MM.1S (cell line): Measurements from ENCODE around the gene MEGF9.

Experiments
- DNase-seq: peaks from one replicate; pipeline ENCODE4 v3.0.0-alpha.2; 2015
- H2AFZ ChIP-seq: fragments of 300-600 bp; sonication (generic); 2 replicates; pipeline ENCODE4 v1.6.0; 2016; ENCODE audit warnings: antibody characterized with exemption, low read length
- H3F3A ChIP-seq: fragments of 300-600 bp; sonication (generic); 2 replicates; pipeline ENCODE4 v1.6.1; 2016; ENCODE audit warnings: mild to moderate bottlenecking, antibody characterized with exemption, low read length, moderate library complexity, mixed read lengths; ENCODE audit not compliant: insufficient read depth
- H3K27ac ChIP-seq: fragments of 300-600 bp; sonication (generic); 2 replicates; pipeline ENCODE4 v1.5.1; 2016; ENCODE audit warnings: mild to moderate bottlenecking, low read length
- H3K27me3 ChIP-seq: fragments of 300-600 bp; sonication (generic); replicated peaks from 2 replicates; pipeline ENCODE4 v1.6.0; 2016; ENCODE audit warnings: low read length; ENCODE audit not compliant: insufficient read depth
- H3K36me3 ChIP-seq: fragments of 300-600 bp; sonication (generic); replicated peaks from 2 replicates; pipeline ENCODE4 v1.6.1; 2016; ENCODE audit warnings: mild to moderate bottlenecking, low read length, mixed read lengths; ENCODE audit not compliant: insufficient read depth
- H3K4me1 ChIP-seq: fragments of 300-600 bp; sonication (generic); 2 replicates; pipeline ENCODE4 v1.6.1; 2016; ENCODE audit warnings: low read length, mixed read lengths
- H3K4me2 ChIP-seq: fragments of 300-600 bp; sonication (generic); 2 replicates; pipeline ENCODE4 v1.6.0; 2016; ENCODE audit warnings: low read depth, low read length
- H3K4me3 ChIP-seq: fragments of 300-600 bp; sonication (generic); 2 replicates; pipeline ENCODE4 v1.5.1; 2016; ENCODE audit warnings: low read length, mixed read lengths
- H3K79me2 ChIP-seq: fragments of 300-600 bp; sonication (generic); 2 replicates; pipeline ENCODE4 v1.6.1; 2016; ENCODE audit warnings: mixed run types, low read length, mixed read lengths
- H3K9ac ChIP-seq: fragments of 300-600 bp; sonication (generic); 2 replicates; pipeline ENCODE4 v1.6.1; 2016; ENCODE audit warnings: low read length, mixed read lengths
- H3K9me2 ChIP-seq: fragments of 300-600 bp; sonication (generic); replicated peaks from 2 replicates; pipeline ENCODE4 v1.6.1; 2016; ENCODE audit warnings: mild to moderate bottlenecking, low read length, mixed read lengths; ENCODE audit not compliant: insufficient read depth
- H3K9me3 ChIP-seq: fragments of 300-600 bp; sonication (generic); replicated peaks from 2 replicates; pipeline ENCODE4 v1.6.1; 2016; ENCODE audit warnings: mild to moderate bottlenecking, low read length, mixed read lengths; ENCODE audit not compliant: insufficient read depth
- H4K20me1 ChIP-seq: fragments of 300-600 bp; sonication (generic); 2 replicates; pipeline ENCODE4 v1.6.1; 2016; ENCODE audit warnings: mild to moderate bottlenecking, low read length, moderate library complexity, mixed read lengths; ENCODE audit not compliant: insufficient read depth
- EZH2 ChIP-seq: fragments of 300-600 bp; sonication (generic); optimal IDR thresholded peaks from 2 replicates; pipeline ENCODE3; 2017; ENCODE audit warnings: low read depth, mild to moderate bottlenecking, antibody characterized with exemption, low read length, mixed read lengths
- EZH2phosphoT487 ChIP-seq: fragments of 300-600 bp; sonication (generic); IDR thresholded peaks from 2 replicates; pipeline ENCODE4 v1.6.1; 2018; ENCODE audit warnings: antibody characterized with exemption, low read length
- TF ChIP-seq, protein P1 (sequence below): fragments of 300-600 bp; sonication (generic); IDR thresholded peaks from 2 replicates; pipeline ENCODE4 v1.5.1; 2016; ENCODE audit warnings: antibody characterized with exemption, low read length, mixed read lengths

The MEGF9 gene

DNA sequence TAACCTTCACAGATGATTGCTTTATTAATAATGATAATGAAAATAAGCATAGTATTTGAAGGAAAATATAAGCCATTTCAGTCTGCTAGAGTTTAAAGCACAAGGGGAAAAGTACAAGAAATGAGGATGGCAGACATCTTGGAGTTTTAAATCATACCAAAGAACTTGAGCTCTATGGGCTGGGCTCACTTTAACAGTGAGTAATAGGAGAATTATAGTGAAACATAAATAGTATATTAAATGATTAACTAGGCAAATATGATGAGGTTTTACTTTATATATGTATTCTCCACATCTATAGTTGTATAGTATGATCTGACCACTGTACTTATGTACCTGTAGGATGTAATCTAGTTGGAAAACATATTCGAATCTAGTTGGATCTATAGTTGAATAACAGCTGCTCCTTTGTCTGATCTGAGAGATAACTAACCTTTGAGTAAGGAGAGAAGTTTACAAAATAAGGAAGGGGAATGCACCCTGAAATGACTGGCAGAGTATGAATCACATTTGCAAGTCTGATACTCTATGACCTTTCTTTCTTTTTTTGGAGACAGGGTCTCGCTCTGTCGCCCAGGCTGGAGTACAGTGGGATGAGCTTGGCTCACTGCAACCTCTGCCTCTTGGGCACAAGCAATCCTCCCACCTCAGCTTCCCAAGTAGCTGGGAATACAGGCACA lies 17.6 kb downstream of the MEGF9 start:
- Histone ChIP-seq H3K9me2 (no peaks in the 10 kb centered on the region), H2AFZ (no peak overlapping the region), H3K4me3 (no peak overlapping the region), H3K36me3 (no peaks in the 10 kb centered on the region), H3K27ac (no peak overlapping the region), H3K4me1 (peaks cover 6% of the 10 kb centered on the region; the same call in 1 of the 2 replicates), H3K9ac (no peak overlapping the region), H4K20me1 (no peaks in the 10 kb centered on the region), H3F3A (0 out of 2 replicates have a peak, but pooled peaks cover 3% of the 10 kb centered on the region), H3K27me3 (no peaks in the 10 kb centered on the region), H3K79me2 (no peaks in the 10 kb centered on the region), H3K9me3 (no peaks in the 10 kb centered on the region), H3K4me2 (no peak overlapping the region)
- no peak for DNase-seq
- TF ChIP-seq EZH2phosphoT487 = no peak
- TF ChIP-seq, protein P1, sequence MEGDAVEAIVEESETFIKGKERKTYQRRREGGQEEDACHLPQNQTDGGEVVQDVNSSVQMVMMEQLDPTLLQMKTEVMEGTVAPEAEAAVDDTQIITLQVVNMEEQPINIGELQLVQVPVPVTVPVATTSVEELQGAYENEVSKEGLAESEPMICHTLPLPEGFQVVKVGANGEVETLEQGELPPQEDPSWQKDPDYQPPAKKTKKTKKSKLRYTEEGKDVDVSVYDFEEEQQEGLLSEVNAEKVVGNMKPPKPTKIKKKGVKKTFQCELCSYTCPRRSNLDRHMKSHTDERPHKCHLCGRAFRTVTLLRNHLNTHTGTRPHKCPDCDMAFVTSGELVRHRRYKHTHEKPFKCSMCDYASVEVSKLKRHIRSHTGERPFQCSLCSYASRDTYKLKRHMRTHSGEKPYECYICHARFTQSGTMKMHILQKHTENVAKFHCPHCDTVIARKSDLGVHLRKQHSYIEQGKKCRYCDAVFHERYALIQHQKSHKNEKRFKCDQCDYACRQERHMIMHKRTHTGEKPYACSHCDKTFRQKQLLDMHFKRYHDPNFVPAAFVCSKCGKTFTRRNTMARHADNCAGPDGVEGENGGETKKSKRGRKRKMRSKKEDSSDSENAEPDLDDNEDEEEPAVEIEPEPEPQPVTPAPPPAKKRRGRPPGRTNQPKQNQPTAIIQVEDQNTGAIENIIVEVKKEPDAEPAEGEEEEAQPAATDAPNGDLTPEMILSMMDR = no peak
- no peak for TF ChIP-seq EZH2

DNA sequence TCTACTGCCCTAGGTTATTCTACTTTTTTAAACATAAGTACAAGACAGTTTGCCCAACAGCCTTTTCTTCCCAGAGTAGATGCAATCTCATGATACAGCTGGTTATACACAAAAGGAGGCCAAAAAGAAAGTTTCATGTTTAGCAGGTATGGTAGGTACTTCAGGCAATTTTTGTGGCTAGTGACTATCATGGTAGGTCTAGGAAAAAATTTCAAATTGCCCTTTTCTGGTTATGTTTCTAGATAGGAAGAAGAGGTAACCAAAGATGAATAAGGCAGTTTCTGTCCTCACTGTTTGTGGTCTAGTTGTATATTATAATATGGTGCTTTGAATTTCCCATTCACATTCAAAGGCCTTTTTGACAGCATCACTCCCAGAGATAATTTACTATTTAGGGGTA lies 19.7 kb downstream of the MEGF9 start:
- Histone ChIP-seq H3K9me3 (no peaks in the 10 kb centered on the region), H3K27ac (no peak overlapping the region), H3K9ac (no peak overlapping the region), H3F3A (0 out of 2 replicates have a peak, but pooled peaks cover 3% of the 10 kb centered on the region), H3K27me3 (no peaks in the 10 kb centered on the region), H3K9me2 (no peaks in the 10 kb centered on the region), H3K36me3 (no peaks in the 10 kb centered on the region), H3K4me1 (peaks cover 6% of the 10 kb centered on the region; the same call in 1 of the 2 replicates), H4K20me1 (no peaks in the 10 kb centered on the region), H3K4me2 (no peak overlapping the region), H3K79me2 (peaks cover 6% of the 10 kb centered on the region; the same call in 1 of the 2 replicates), H2AFZ (no peak overlapping the region), H3K4me3 (no peak overlapping the region)
- no peak for TF ChIP-seq EZH2
- TF ChIP-seq, protein P1 = no peak
- no peak for TF ChIP-seq EZH2phosphoT487
- DNase-seq = peak; percentile 38

DNA sequence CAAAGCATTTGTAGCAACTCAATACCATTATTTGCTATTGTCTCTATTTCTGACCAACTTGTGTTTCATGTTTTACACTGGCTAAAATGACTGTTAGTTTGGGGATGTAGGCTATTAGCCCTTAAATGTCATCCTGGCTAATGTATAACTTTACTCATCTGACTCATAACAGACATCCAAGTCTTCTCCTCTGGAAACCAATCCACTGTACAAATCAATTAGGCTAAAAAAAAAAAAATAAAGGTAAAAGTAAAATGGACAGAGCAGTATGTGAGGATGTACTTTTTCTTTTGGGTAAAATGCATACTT lies 20.6 kb downstream of the MEGF9 start:
- no peak overlapping the region for H3K4me3 ChIP-seq
- no peak overlapping the region for H3K9ac ChIP-seq
- H3K4me2 ChIP-seq = no peak overlapping the region
- TF ChIP-seq EZH2 = no peak
- no peaks in the 10 kb centered on the region for H4K20me1 ChIP-seq
- 0 out of 2 replicates have a peak, but pooled peaks cover 3% of the 10 kb centered on the region for H3F3A ChIP-seq
- H3K9me2 ChIP-seq = no peaks in the 10 kb centered on the region
- H3K79me2 ChIP-seq = peaks cover 6% of the 10 kb centered on the region; the same call in 1 of the 2 replicates
- DNase-seq = no peak
- H3K36me3 ChIP-seq = no peaks in the 10 kb centered on the region
- no peak overlapping the region for H3K27ac ChIP-seq
- H3K9me3 ChIP-seq = no peaks in the 10 kb centered on the region
- peaks cover 6% of the 10 kb centered on the region; the same call in 1 of the 2 replicates for H3K4me1 ChIP-seq
- H2AFZ ChIP-seq = no peak overlapping the region
- no peaks in the 10 kb centered on the region for H3K27me3 ChIP-seq

DNA sequence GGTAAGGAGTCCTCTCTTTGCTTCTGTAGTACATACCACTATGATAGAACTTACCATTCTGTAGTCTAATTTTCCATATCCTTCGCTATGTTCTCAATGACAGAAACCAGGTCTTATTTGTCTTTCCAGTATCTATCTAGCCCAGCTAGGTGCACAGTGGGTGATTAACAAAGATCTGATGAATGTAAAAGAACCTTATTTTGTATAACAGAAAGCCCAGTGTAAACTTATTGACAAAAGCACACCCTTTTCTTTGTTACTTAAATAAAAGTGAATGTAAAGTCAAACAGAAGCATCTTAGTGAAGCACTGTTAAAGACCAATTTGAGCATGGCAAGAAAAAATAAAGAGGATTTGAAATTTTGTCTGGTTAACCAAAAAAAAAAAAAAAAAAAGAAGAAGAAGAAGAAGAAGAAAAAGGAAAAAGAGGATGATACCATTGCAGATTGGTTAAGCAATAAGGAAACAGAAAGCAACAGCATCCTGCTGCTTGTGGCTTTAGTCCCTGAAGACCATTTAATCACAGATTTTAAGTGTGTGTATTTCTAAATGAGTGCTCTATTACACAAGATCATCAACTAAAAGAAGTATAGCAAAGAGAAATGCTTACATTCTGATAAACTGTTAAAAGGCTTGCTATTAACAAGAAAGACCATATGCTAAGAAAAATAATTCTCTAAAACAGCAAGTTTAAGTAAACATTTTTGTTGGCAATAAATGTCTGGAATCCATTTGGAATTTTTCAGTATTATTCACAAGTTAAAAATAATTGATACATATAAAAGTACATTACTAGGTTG lies 21.2 kb downstream of the MEGF9 start:
- peaks cover 6% of the 10 kb centered on the region; the same call in 1 of the 2 replicates for H3K4me1 ChIP-seq
- H3K9ac ChIP-seq = no peak overlapping the region
- no peak overlapping the region for H3K27ac ChIP-seq
- TF ChIP-seq EZH2 (no peak), EZH2phosphoT487 (no peak)
- TF ChIP-seq, protein P1 = no peak
- H3F3A ChIP-seq = 0 out of 2 replicates have a peak, but pooled peaks cover 3% of the 10 kb centered on the region
- H3K27me3 ChIP-seq = no peaks in the 10 kb centered on the region
- H4K20me1 ChIP-seq = no peaks in the 10 kb centered on the region
- H3K79me2 ChIP-seq = peaks cover 6% of the 10 kb centered on the region; the same call in 1 of the 2 replicates
- DNase-seq = no peak
- no peak overlapping the region for H2AFZ ChIP-seq
- H3K36me3 ChIP-seq = no peaks in the 10 kb centered on the region
- no peaks in the 10 kb centered on the region for H3K9me3 ChIP-seq
- no peak overlapping the region for H3K4me3 ChIP-seq
- H3K9me2 ChIP-seq = no peaks in the 10 kb centered on the region
- H3K4me2 ChIP-seq = no peak overlapping the region
